Measurements from ENCODE around the gene ZNF185.

ZNF185 gene

GRCh38 chrX:152913910-152914309 is 16.0 kb downstream of the ZNF185 start:
- Histone ChIP-seq H3K4ac (ENCODE audit: low read depth, low read length) (no peak overlapping the region), H4K8ac (ENCODE audit: low read depth, low read length) (no peak overlapping the region), H3K9ac (ENCODE audit: low read length) (no peak overlapping the region), H3K4me1 (ENCODE audit: control insufficient read depth, low read depth, low read length) (no peaks in the 10 kb centered on the region), H4K5ac (ENCODE audit: low read length) (no peak overlapping the region), H3K79me2 (ENCODE audit: control insufficient read depth, insufficient read depth, low read length) (no peaks in the 10 kb centered on the region), H3K79me1 (ENCODE audit: low read length) (no peaks in the 10 kb centered on the region), H3K23ac (ENCODE audit: low read length) (no peak overlapping the region), H3K18ac (ENCODE audit: low read length) (no peak overlapping the region), H3K36me3 (ENCODE audit: control insufficient read depth, insufficient read depth, low read length) (no peaks in the 10 kb centered on the region), H3K27me3 (ENCODE audit: insufficient read depth, low read length, poor library complexity) (no peaks in the 10 kb centered on the region), H3K4me2 (ENCODE audit: low read length) (no peak overlapping the region), H3K4me3 (ENCODE audit: low read length) (no peak overlapping the region), H2BK120ac (ENCODE audit: low read depth, low read length) (no peak overlapping the region), H2BK5ac (ENCODE audit: low read length) (no peak overlapping the region), H2BK15ac (replicated peaks; ENCODE audit: low read depth) (no peak overlapping the region), H3K56ac (ENCODE audit: low read length) (no peak overlapping the region), H3K27ac (ENCODE audit: low read depth, low read length) (no peak overlapping the region), H2AK5ac (ENCODE audit: low read length) (no peak overlapping the region)
- DNase-seq: no peak
- no CpG with 5 or more reads among the region's 6 CpGs for WGBS (ENCODE audit: extremely low coverage, insufficient coverage, low lambda C conversion rate)

- Histone ChIP-seq H3K4me3 (ENCODE audit: low read length) (no peak overlapping the region), H3K79me2 (ENCODE audit: control insufficient read depth, insufficient read depth, low read length) (no peaks in the 10 kb centered on the region), H2BK120ac (ENCODE audit: low read depth, low read length) (no peak overlapping the region), H3K36me3 (ENCODE audit: control insufficient read depth, insufficient read depth, low read length) (no peaks in the 10 kb centered on the region), H3K4me2 (ENCODE audit: low read length) (no peak overlapping the region), H2AK5ac (ENCODE audit: low read length) (no peak overlapping the region), H3K4me1 (ENCODE audit: control insufficient read depth, low read depth, low read length) (no peaks in the 10 kb centered on the region), H2BK5ac (ENCODE audit: low read length) (no peak overlapping the region), H4K5ac (ENCODE audit: low read length) (no peak overlapping the region), H2BK15ac (replicated peaks; ENCODE audit: low read depth) (no peak overlapping the region), H3K56ac (ENCODE audit: low read length) (no peak overlapping the region), H3K27me3 (ENCODE audit: insufficient read depth, low read length, poor library complexity) (no peaks in the 10 kb centered on the region), H3K79me1 (ENCODE audit: low read length) (no peaks in the 10 kb centered on the region), H3K4ac (ENCODE audit: low read depth, low read length) (no peak overlapping the region), H3K27ac (ENCODE audit: low read depth, low read length) (no peak overlapping the region), H4K8ac (ENCODE audit: low read depth, low read length) (no peak overlapping the region), H3K23ac (ENCODE audit: low read length) (no peak overlapping the region), H3K9ac (ENCODE audit: low read length) (no peak overlapping the region), H3K18ac (ENCODE audit: low read length) (no peak overlapping the region)
- peak; percentile 67 for DNase-seq
- no CpG with 5 or more reads among the region's 13 CpGs for WGBS (ENCODE audit: extremely low coverage, insufficient coverage, low lambda C conversion rate)
These were observed 17.8 kb downstream of the ZNF185 start for GRCh38 chrX:152915541-152916241.

DNA sequence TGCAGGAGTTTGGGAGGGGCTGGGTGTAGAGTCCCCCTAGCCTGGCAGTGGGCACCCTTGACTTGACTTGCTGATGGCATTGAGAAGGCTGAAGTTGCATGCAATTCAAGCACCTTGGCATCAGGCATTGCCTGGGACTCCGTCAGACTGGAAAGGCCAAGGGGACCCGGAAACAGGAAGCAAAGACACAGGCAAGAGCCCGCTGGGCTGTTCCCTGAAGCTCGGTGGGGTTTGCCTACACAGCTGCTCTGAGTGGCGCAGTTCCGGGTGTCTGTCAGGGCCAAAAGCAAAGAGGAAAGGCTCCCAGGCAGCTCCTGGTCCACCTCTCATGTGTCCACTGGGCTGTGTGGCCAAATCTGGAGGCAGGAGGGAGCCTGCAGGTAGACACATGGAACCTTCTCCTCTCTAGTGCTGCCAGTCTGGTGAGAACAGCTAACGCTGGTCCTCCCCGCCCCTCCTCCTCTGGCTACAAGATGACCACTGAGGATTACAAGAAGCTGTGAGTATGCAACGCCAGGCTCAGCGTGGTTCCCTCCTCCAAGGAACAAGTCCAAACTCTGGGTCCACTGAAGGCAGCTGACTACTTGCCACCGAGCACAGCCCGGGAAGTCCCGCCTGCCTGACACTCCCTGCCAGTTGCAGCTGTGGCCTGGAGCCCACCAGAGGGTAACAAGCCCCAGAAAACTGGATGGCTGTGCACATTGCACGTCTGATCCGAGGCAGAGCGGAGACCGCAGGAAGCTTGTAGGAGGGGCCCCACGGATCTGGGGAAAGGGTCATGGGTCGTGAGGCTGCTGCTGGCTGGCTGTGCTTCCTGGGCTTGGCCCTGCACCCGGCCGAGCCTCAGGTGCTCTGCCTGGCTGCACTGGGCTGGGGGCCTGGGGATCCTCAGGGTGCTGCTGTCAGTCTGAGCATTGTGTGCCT is 20.1 kb downstream of the ZNF185 start:
- H3K79me2 ChIP-seq (ENCODE audit: control insufficient read depth, insufficient read depth, low read length): no peaks in the 10 kb centered on the region
- no peak overlapping the region for H4K5ac ChIP-seq (ENCODE audit: low read length)
- H3K27me3 ChIP-seq (ENCODE audit: insufficient read depth, low read length, poor library complexity): no peaks in the 10 kb centered on the region
- no CpG with 5 or more reads among the region's 21 CpGs for WGBS (ENCODE audit: extremely low coverage, insufficient coverage, low lambda C conversion rate)
- no peak overlapping the region for H3K4ac ChIP-seq (ENCODE audit: low read depth, low read length)
- no peak overlapping the region for H4K8ac ChIP-seq (ENCODE audit: low read depth, low read length)
- H3K79me1 ChIP-seq (ENCODE audit: low read length): no peaks in the 10 kb centered on the region
- H3K18ac ChIP-seq (ENCODE audit: low read length): no peak overlapping the region
- H3K4me1 ChIP-seq (ENCODE audit: control insufficient read depth, low read depth, low read length): no peaks in the 10 kb centered on the region
- no peak overlapping the region for H3K27ac ChIP-seq (ENCODE audit: low read depth, low read length)
- no peak overlapping the region for H2BK120ac ChIP-seq (ENCODE audit: low read depth, low read length)
- H3K36me3 ChIP-seq (ENCODE audit: control insufficient read depth, insufficient read depth, low read length): no peaks in the 10 kb centered on the region
- H3K4me2 ChIP-seq (ENCODE audit: low read length): no peak overlapping the region
- no peak overlapping the region for H2BK15ac ChIP-seq (replicated peaks; ENCODE audit: low read depth)
- no peak overlapping the region for H3K56ac ChIP-seq (ENCODE audit: low read length)
- no peak overlapping the region for H3K4me3 ChIP-seq (ENCODE audit: low read length)
- no peak for DNase-seq
- H2AK5ac ChIP-seq (ENCODE audit: low read length): no peak overlapping the region
- no peak overlapping the region for H2BK5ac ChIP-seq (ENCODE audit: low read length)
- H3K9ac ChIP-seq (ENCODE audit: low read length): no peak overlapping the region
- H3K23ac ChIP-seq (ENCODE audit: low read length): no peak overlapping the region

DNA sequence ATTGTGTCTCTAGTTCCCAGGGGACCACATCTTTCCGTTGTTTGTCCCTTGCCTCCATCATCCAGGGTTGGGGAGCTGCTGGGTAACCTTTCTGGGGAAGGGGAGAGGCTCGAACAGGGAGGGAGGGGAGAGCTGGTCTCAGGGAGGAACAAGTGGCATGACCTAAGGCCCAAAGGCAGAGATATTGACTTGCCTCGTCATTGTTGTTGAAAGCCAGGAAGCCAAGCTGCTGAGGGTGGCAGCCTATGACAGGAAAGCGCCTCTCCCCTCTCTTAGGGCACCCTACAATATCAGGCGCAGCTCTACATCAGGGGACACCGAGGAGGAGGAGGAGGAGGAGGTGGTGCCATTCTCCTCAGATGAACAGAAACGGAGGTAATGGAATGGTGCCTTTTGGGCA is 20.8 kb downstream of the ZNF185 start:
- no peak for DNase-seq
- no peak overlapping the region for H3K9ac ChIP-seq (ENCODE audit: low read length)
- H3K4me2 ChIP-seq (ENCODE audit: low read length): no peak overlapping the region
- no CpG with 5 or more reads among the region's 7 CpGs for WGBS (ENCODE audit: extremely low coverage, insufficient coverage, low lambda C conversion rate)
- no peak overlapping the region for H2BK120ac ChIP-seq (ENCODE audit: low read depth, low read length)
- H3K18ac ChIP-seq (ENCODE audit: low read length): no peak overlapping the region
- H4K5ac ChIP-seq (ENCODE audit: low read length): no peak overlapping the region
- H2BK5ac ChIP-seq (ENCODE audit: low read length): no peak overlapping the region
- no peak overlapping the region for H3K27ac ChIP-seq (ENCODE audit: low read depth, low read length)
- H3K56ac ChIP-seq (ENCODE audit: low read length): no peak overlapping the region
- H3K79me2 ChIP-seq (ENCODE audit: control insufficient read depth, insufficient read depth, low read length): no peaks in the 10 kb centered on the region
- H3K36me3 ChIP-seq (ENCODE audit: control insufficient read depth, insufficient read depth, low read length): no peaks in the 10 kb centered on the region
- H3K4me3 ChIP-seq (ENCODE audit: low read length): no peak overlapping the region
- no peaks in the 10 kb centered on the region for H3K4me1 ChIP-seq (ENCODE audit: control insufficient read depth, low read depth, low read length)
- H4K8ac ChIP-seq (ENCODE audit: low read depth, low read length): no peak overlapping the region
- no peaks in the 10 kb centered on the region for H3K27me3 ChIP-seq (ENCODE audit: insufficient read depth, low read length, poor library complexity)
- no peaks in the 10 kb centered on the region for H3K79me1 ChIP-seq (ENCODE audit: low read length)
- no peak overlapping the region for H2BK15ac ChIP-seq (replicated peaks; ENCODE audit: low read depth)
- no peak overlapping the region for H2AK5ac ChIP-seq (ENCODE audit: low read length)
- H3K4ac ChIP-seq (ENCODE audit: low read depth, low read length): no peak overlapping the region
- no peak overlapping the region for H3K23ac ChIP-seq (ENCODE audit: low read length)

- Histone ChIP-seq H3K4me3 (ENCODE audit: low read length) (no peak overlapping the region), H3K27me3 (ENCODE audit: insufficient read depth, low read length, poor library complexity) (no peaks in the 10 kb centered on the region), H3K56ac (ENCODE audit: low read length) (no peak overlapping the region), H3K4ac (ENCODE audit: low read depth, low read length) (no peak overlapping the region), H3K18ac (ENCODE audit: low read length) (no peak overlapping the region), H2BK120ac (ENCODE audit: low read depth, low read length) (no peak overlapping the region), H3K9ac (ENCODE audit: low read length) (no peak overlapping the region), H3K79me1 (ENCODE audit: low read length) (no peaks in the 10 kb centered on the region), H2AK5ac (ENCODE audit: low read length) (no peak overlapping the region), H3K79me2 (ENCODE audit: control insufficient read depth, insufficient read depth, low read length) (no peaks in the 10 kb centered on the region), H2BK15ac (replicated peaks; ENCODE audit: low read depth) (no peak overlapping the region), H2BK5ac (ENCODE audit: low read length) (no peak overlapping the region), H3K36me3 (ENCODE audit: control insufficient read depth, insufficient read depth, low read length) (no peaks in the 10 kb centered on the region), H4K5ac (ENCODE audit: low read length) (no peak overlapping the region), H3K4me1 (ENCODE audit: control insufficient read depth, low read depth, low read length) (no peaks in the 10 kb centered on the region), H4K8ac (ENCODE audit: low read depth, low read length) (no peak overlapping the region), H3K27ac (ENCODE audit: low read depth, low read length) (no peak overlapping the region), H3K23ac (ENCODE audit: low read length) (no peak overlapping the region), H3K4me2 (ENCODE audit: low read length) (no peak overlapping the region)
- DNase-seq: no peak
- WGBS (ENCODE audit: extremely low coverage, insufficient coverage, low lambda C conversion rate): no CpG with 5 or more reads among the region's 10 CpGs
These were observed 25.7 kb downstream of the ZNF185 start for GRCh38 chrX:152923599-152923998.

All from mesendoderm (in vitro differentiated cells).